GM19099 (cell line): Measurements from ENCODE around the gene HDAC7.

ENCODE experiments used
- POLR2A ChIP-seq: IDR thresholded peaks from 3 replicates; pipeline ENCODE4 v1.6.1; 2011; ENCODE audit warnings: low read depth; ENCODE audit not compliant: insufficient read length; ENCODE audit errors: extremely low read depth

Gene HDAC7

GRCh38 chr12:47824635-47825034 is 4.9 kb upstream of the HDAC7 start:
- no peak for TF ChIP-seq POLR2A

GRCh38 chr12:47824198-47824597 is 4.5 kb upstream of the HDAC7 start:
- TF ChIP-seq POLR2A: no peak

GRCh38 chr12:47823422-47824086 is 3.9 kb upstream of the HDAC7 start:
- TF ChIP-seq POLR2A: no peak

- no peak for TF ChIP-seq POLR2A
These were observed 3.2 kb upstream of the HDAC7 start for GRCh38 chr12:47822863-47823262.

GRCh38 chr12:47822401-47822800 is 2.7 kb upstream of the HDAC7 start:
- no peak for TF ChIP-seq POLR2A

GRCh38 chr12:47821346-47821706 is 1.6 kb upstream of the HDAC7 start:
- TF ChIP-seq POLR2A: no peak

GRCh38 chr12:47820631-47821345 is 1.1 kb upstream of the HDAC7 start:
- no peak for TF ChIP-seq POLR2A

GRCh38 chr12:47819138-47819895 is 386 bp downstream of the HDAC7 start:
- TF ChIP-seq POLR2A: no peak

- no peak for TF ChIP-seq POLR2A
These were observed 1.1 kb downstream of the HDAC7 start for GRCh38 chr12:47818467-47819137.

- no peak for TF ChIP-seq POLR2A
These were observed 1.7 kb downstream of the HDAC7 start for GRCh38 chr12:47818007-47818376.

GRCh38 chr12:47817272-47818006 is 2.3 kb downstream of the HDAC7 start:
- TF ChIP-seq POLR2A: no peak

GRCh38 chr12:47816403-47817271 is 3.1 kb downstream of the HDAC7 start:
- no peak for TF ChIP-seq POLR2A

- TF ChIP-seq POLR2A: no peak
These were observed 5.0 kb downstream of the HDAC7 start for GRCh38 chr12:47814539-47815170.
